Keratinocyte (primary cell): ENCODE results near the gene PEX5L.

Experiments
- EZH2 ChIP-seq: IDR thresholded peaks from one replicate; pipeline ENCODE4 v1.6.1; 2012; ENCODE audit warnings: inconsistent platforms, mild to moderate bottlenecking, low read length, moderate library complexity
- TF ChIP-seq, protein P1 (sequence below), 3 experiments: IDR thresholded peaks in 1 of 3; conservative IDR thresholded peaks in 1 of 3; optimal IDR thresholded peaks in 1 of 3; 2 replicates in 2 of 3; 3 replicates in 1 of 3; pipeline versions ENCODE3 to v1.5.1; 2011; ENCODE audit warnings: low read length in 3 of 3, mild to moderate bottlenecking in 3 of 3, moderate library complexity in 2 of 3, control low read depth in 1 of 3, inconsistent platforms in 1 of 3; ENCODE audit not compliant: insufficient read depth in 2 of 3; ENCODE audit errors: extremely low read depth in 1 of 3

DNA sequence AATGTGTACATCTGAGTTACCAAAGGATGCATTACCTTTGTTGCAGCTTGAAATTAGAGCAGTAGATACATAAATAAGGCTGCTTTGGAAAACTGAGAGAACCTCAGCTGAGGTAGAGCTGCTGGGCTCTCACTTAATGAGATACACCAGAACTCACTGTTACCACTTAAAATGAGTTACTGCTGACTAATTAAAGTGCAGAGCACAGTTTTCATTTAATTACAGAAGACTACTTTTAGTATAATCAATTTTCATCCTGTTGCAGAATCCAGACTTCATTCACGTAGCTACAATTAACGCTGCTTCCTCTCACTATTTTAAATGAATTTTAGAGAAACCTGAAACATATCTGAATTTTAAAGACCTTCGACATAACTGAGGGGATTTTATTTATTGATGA, 214.4 kb downstream of the PEX5L start:
- TF ChIP-seq, protein P1, sequence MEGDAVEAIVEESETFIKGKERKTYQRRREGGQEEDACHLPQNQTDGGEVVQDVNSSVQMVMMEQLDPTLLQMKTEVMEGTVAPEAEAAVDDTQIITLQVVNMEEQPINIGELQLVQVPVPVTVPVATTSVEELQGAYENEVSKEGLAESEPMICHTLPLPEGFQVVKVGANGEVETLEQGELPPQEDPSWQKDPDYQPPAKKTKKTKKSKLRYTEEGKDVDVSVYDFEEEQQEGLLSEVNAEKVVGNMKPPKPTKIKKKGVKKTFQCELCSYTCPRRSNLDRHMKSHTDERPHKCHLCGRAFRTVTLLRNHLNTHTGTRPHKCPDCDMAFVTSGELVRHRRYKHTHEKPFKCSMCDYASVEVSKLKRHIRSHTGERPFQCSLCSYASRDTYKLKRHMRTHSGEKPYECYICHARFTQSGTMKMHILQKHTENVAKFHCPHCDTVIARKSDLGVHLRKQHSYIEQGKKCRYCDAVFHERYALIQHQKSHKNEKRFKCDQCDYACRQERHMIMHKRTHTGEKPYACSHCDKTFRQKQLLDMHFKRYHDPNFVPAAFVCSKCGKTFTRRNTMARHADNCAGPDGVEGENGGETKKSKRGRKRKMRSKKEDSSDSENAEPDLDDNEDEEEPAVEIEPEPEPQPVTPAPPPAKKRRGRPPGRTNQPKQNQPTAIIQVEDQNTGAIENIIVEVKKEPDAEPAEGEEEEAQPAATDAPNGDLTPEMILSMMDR (optimal IDR thresholded peaks at IDR 0.05 in 1 of 3, IDR thresholded peaks at IDR 0.05 in 1 of 3, conservative IDR thresholded peaks at IDR 0.05 in 1 of 3; ENCODE audit: extremely low read depth in 1 of 3, insufficient read depth in 2 of 3, low read length in 3 of 3) = no peak
- no peak for TF ChIP-seq EZH2
